Lower leg skin (tissue), 3 donors: ENCODE data around the gene TAF10.

ENCODE experiments used
- POLR2A ChIP-seq, 2 donors: fragments of 450-650 bp; IDR thresholded peaks; one replicate each; pipeline ENCODE4 v1.6.1; 2016 to 2017; ENCODE audit warnings: antibody characterized with exemption in 2 of 2, mild to moderate bottlenecking in 1 of 2, moderate library complexity in 1 of 2
- TF ChIP-seq, protein P1 (sequence below), 3 donors: fragments of 450-650 bp; IDR thresholded peaks; one replicate each; pipeline ENCODE4 v1.5.1; 2016; ENCODE audit warnings: antibody characterized with exemption in 3 of 3, mild to moderate bottlenecking in 3 of 3, moderate library complexity in 2 of 3

DNA sequence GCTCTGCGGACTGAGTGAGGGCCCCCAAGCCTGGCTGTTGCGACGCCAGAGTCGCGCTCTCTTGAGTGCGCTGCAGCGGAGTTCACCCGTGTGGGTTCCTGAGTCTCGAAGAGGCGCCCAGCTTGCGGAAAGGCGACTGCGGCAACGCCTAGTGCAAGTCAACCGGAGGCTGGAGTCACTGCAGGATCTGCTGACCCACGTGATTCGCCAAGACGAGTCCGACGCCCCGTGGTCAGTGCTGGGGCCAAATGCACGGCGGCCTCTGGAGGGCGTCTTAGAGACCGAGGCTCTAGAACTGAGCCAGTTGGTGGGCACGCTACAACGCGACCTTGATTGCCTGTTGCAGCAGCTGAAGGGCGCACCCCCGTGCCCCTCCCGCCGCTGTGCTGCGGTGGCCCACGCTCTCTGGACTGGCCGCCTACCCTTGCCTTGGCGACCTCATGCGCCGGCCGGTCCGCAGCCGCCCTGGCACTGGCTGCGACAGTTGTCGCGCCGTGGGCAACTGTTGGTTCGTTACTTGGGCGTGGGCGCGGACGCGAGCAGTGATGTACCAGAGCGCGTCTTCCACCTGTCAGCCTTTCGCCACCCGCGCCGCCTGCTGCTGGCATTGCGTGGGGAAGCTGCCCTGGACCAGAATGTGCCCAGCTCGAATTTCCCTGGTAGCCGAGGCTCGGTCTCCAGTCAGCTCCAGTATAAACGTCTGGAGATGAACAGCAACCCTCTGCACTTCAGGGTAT lies 41.2 kb downstream of the TAF10 start:
- TF ChIP-seq, protein P1, sequence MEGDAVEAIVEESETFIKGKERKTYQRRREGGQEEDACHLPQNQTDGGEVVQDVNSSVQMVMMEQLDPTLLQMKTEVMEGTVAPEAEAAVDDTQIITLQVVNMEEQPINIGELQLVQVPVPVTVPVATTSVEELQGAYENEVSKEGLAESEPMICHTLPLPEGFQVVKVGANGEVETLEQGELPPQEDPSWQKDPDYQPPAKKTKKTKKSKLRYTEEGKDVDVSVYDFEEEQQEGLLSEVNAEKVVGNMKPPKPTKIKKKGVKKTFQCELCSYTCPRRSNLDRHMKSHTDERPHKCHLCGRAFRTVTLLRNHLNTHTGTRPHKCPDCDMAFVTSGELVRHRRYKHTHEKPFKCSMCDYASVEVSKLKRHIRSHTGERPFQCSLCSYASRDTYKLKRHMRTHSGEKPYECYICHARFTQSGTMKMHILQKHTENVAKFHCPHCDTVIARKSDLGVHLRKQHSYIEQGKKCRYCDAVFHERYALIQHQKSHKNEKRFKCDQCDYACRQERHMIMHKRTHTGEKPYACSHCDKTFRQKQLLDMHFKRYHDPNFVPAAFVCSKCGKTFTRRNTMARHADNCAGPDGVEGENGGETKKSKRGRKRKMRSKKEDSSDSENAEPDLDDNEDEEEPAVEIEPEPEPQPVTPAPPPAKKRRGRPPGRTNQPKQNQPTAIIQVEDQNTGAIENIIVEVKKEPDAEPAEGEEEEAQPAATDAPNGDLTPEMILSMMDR (IDR thresholded peaks at IDR 0.05) = no peak
- no peak for TF ChIP-seq POLR2A (IDR thresholded peaks at IDR 0.05)
